ENCODE measurements around the gene CEP112. TPM values are rescaled to one million over a fixed set of nuclear protein-coding genes. Genes with fewer than 3 reads are reported as not detected.

The CEP112 gene
- polyA plus RNA-seq, 1 experiment: 5.7 TPM

- POLR2A ChIA-PET: no interaction called here
- no peak for DNase-seq (ENCODE audit: low read depth, low spot score)
- no peaks in the 10 kb centered on the region for H3K9me3 ChIP-seq (ENCODE audit: control insufficient read depth, insufficient read depth, low read length)
- CTCF ChIA-PET: interaction anchor here (0.7 kb wide), 1 partner anchor 13 kb away, joined by 3 read pairs; no protein-coding TSS in a partner anchor
- H3K27me3 ChIP-seq (ENCODE audit: control insufficient read depth, insufficient read depth, low read length): no peaks in the 10 kb centered on the region
- H3K27ac ChIP-seq (ENCODE audit: low read depth, low read length): no peak overlapping the region
- H3K4me3 ChIP-seq (ENCODE audit: low read depth, low read length): no peak overlapping the region
- no peak for TF ChIP-seq CTCF (IDR thresholded peaks at IDR 0.05; ENCODE audit: low read depth, low read length)
These were observed 147.8 kb downstream of the CEP112 start for GRCh38 chr17:66044083-66044482.

DNA sequence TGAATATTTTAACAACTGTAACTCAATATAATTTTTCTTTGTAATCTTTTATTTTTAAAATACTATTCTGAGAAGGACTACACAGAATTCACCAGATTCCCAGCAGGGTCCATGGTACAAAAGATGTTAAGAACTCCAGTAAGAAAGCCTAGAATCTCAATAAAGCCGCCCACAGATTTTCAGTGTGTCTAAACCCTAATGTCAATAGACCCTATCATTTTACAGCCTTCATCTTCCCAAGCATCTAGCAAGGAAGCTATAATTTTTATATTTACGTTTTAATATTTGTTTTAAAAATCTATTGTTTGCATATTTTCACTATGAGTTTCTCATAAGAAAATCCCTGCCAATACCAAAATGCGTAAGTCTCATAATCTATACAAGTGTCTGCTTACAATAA lies 148.5 kb downstream of the CEP112 start:
- H3K9me3 ChIP-seq (ENCODE audit: control insufficient read depth, insufficient read depth, low read length): no peaks in the 10 kb centered on the region
- ChIA-PET POLR2A (no interaction called here), CTCF (interaction anchor here (0.7 kb wide), 1 partner anchor 14 kb away, joined by 3 read pairs; no protein-coding TSS in a partner anchor)
- DNase-seq (ENCODE audit: low read depth, low spot score): no peak
- H3K4me3 ChIP-seq (ENCODE audit: low read depth, low read length): no peak overlapping the region
- TF ChIP-seq CTCF (IDR thresholded peaks at IDR 0.05; ENCODE audit: low read depth, low read length): no peak
- H3K27ac ChIP-seq (ENCODE audit: low read depth, low read length): no peak overlapping the region
- no peaks in the 10 kb centered on the region for H3K27me3 ChIP-seq (ENCODE audit: control insufficient read depth, insufficient read depth, low read length)

DNA sequence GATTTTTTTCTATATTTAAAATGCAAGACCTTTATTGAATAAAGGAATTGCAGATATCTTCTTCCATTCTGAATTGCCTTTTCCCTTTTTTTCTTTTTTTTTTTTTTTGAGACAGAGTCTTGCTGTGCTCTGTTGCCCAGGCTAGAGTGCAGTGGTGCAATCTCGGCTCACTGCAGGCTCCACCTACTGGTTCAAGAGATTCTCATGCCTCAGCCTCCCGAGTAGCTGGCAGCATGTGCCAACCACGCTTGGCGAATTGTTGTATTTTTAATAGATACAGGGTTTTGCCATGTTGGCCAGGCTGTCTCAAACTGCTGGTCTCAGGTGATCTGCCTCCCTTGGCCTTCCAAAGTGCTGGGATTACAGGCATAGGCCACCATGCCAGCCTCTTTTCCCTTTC lies 151.5 kb downstream of the CEP112 start:
- Histone ChIP-seq H3K27ac (ENCODE audit: low read depth, low read length) (no peak overlapping the region), H3K27me3 (ENCODE audit: control insufficient read depth, insufficient read depth, low read length) (no peaks in the 10 kb centered on the region), H3K9me3 (ENCODE audit: control insufficient read depth, insufficient read depth, low read length) (no peaks in the 10 kb centered on the region), H3K4me3 (ENCODE audit: low read depth, low read length) (no peak overlapping the region)
- ChIA-PET CTCF (interaction anchor here (1.0 kb wide), 1 partner anchor 13 kb away, joined by 3 read pairs; no protein-coding TSS in a partner anchor), POLR2A (no interaction called here)
- no peak for TF ChIP-seq CTCF (IDR thresholded peaks at IDR 0.05; ENCODE audit: low read depth, low read length)
- DNase-seq (ENCODE audit: low read depth, low spot score): no peak

DNA sequence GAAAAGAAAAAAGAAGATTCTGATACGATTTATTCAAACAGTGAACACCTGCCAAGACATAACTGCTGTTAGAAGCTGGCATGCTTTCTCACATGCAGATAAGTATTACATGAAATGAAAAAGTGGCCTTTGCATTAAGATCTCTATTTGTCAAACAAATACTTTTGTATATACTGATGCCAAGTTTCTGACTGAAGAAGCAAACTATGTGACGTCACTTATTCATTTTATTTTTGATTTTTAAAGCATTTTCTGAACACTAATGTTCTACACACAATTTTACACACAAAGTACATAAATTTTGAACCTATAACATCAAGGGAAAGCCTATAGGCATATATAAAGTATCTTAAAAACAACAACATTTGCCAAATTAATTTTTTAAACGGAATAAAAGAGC lies 153.8 kb downstream of the CEP112 start:
- no peak overlapping the region for H3K4me3 ChIP-seq (ENCODE audit: low read depth, low read length)
- ChIA-PET POLR2A (no interaction called here), CTCF (no interaction called here)
- no peaks in the 10 kb centered on the region for H3K27me3 ChIP-seq (ENCODE audit: control insufficient read depth, insufficient read depth, low read length)
- no peaks in the 10 kb centered on the region for H3K9me3 ChIP-seq (ENCODE audit: control insufficient read depth, insufficient read depth, low read length)
- H3K27ac ChIP-seq (ENCODE audit: low read depth, low read length): no peak overlapping the region
- TF ChIP-seq CTCF (IDR thresholded peaks at IDR 0.05; ENCODE audit: low read depth, low read length): no peak
- DNase-seq (ENCODE audit: low read depth, low spot score): no peak

- no peak for DNase-seq (ENCODE audit: low read depth, low spot score)
- no peak overlapping the region for H3K27ac ChIP-seq (ENCODE audit: low read depth, low read length)
- no peak for TF ChIP-seq CTCF (IDR thresholded peaks at IDR 0.05; ENCODE audit: low read depth, low read length)
- H3K4me3 ChIP-seq (ENCODE audit: low read depth, low read length): no peak overlapping the region
- ChIA-PET POLR2A (no interaction called here), CTCF (no interaction called here)
- H3K27me3 ChIP-seq (ENCODE audit: control insufficient read depth, insufficient read depth, low read length): no peaks in the 10 kb centered on the region
- H3K9me3 ChIP-seq (ENCODE audit: control insufficient read depth, insufficient read depth, low read length): no peaks in the 10 kb centered on the region
These were observed 154.7 kb downstream of the CEP112 start for GRCh38 chr17:66037221-66037620.

All from AG04450 (cell line).